NOMO-1 treated with DMSO at 0.1 percent for 48 hours (cell line): ENCODE data around the gene USPL1.
A peak's percentile ranks its signal among the peaks of the same experiment; 100 is the strongest.

Experiments
- DNase-seq: peaks from one replicate; lab custom pipeline; 2025; ENCODE audit not compliant: unreplicated experiment; lab: John Stamatoyannopoulos, UW

USPL1 gene

DNA sequence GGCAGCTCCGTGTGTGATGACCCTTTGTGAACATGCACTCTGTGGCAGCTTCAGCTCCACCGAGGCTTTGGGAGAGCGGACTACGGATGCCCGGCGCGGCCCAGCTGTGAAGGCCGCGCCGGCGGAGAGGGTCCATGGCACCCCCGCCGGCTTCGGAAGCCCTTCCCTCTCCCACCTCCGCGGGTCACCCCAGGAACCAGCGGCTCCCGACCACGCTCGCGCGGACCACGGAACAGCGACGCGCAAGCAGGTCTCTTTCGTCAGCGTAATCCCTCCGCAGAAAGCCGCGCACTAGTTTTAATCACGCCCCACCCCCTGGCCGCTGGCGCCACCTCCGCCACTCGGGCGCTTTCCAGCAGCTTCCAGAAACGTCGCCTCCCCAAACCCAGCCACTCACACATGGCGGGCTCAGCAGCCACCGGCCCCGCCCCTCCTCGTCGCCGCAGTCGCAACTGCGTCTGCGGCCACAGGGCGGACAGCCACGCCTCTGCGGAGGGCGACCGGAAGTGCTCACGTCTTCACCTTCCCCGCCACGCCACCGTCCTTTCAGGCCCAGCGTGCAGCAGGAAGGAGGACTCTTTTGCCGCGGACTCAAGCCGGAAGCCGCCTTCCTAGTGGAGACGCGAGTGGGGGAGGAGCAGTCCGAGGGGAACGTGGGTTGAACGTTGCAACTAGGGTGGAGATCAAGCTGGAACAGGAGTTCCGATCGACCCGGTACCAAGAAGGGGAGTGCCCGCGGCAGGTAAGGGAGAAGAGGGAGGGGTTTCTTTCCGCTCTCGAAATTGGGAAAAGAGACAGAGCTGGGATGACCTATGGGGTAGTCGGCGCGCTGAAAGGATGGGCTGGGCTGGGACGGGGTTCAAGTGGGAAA, at the start of gene USPL1:
Gene USPL1 (plus strand): TSS at position 606 of the 871 bp plus-strand sequence. CDS start 3,221 bp downstream, outside the sequence.
- peak; percentile 100 for DNase-seq

DNA sequence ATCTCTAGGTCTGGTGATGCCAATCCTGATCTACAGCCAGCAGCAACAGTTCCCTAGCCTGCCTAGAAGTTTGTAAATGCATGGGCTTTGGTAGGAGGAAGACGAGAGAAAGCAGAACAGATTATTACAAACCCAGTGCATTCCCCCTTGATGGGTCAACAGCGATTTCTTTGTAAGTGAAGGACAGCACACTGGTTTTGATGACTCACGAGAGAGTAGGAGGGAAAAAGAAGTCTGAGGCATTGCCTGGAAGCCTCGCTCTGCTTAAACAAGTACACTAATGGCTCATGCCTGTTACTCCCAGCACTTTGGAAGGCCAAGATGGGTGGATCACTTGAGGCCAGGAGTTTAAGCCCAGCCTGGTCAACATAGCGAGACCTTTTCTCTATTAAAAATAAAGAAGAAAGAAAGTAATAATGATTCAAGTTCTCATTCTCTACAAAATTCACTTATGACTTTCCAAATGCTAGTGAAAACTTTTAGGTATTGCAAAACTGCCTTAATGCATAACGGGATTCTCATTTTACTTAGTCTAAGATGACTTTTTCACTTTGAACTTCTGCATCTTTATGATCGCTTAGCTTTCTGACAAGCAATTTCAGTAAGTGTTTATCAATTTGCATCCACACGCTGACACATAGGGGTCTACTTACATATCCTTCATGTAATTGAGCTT, 47.7 kb upstream of the USPL1 start:
- peak; percentile 76 for DNase-seq

GRCh38 chr13:30570691-30571090, 47.0 kb upstream of the USPL1 start:
- DNase-seq = no peak

DNA sequence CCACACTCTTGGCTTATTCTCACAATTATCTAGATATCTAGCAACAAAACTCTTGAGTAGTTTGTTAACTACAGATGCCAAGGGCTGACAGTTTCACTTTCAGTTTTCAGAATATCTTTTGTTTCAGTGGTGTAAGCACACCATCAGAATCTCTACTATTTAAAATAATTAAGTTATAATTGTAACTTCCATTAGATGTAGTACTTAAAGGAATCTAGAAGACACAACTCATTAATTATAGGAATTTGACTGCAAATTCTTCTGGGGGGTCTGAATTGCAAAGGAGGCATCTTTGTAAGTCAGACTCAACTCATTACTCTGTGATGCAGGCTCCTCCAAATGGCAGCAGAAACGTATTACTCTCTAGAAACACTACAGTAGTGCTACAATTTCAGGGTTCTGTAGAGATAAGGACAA, 44.9 kb upstream of the USPL1 start:
- peak; percentile 63 for DNase-seq

DNA sequence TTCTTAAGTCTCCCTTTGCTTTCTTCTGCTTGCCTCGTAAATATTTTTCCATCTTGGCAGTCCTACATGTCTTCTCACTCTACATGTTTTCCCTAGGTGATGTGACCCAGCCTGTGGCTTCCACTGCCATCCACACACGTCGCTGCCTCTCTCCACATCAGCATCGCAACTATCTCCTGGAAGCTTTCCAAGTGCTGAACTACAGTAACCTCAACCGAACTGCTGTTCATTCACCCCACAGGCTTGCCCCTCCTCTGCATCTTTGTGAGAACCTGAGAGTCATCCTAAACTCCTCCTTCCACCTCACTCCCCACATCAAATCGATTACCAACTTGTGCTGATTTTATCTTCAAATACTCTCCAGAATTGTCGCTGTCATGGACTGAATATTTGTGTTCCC, 41.2 kb upstream of the USPL1 start:
- no peak for DNase-seq

GRCh38 chr13:30577401-30577852, 40.3 kb upstream of the USPL1 start:
- DNase-seq = peak; percentile 91

GRCh38 chr13:30580852-30581502, 36.7 kb upstream of the USPL1 start:
- no peak for DNase-seq

DNA sequence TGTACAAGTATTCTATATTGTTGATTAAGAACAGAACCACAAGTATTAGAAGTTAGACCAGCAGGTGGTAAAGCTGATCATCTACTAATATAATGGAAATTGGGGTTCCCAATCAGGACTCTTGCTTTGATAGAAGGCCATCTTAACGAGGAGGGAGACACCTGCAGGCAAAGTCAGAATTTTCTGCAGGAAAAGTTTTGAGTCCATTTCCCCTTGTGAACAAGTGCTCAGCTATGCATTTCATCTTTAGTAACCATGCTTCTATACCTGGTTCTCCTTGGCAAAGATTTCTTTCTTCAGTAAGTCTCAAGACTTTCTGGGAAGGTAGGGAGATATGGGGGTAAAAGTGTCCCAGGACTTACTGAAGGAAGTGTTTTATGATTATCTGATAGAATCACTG, 36.1 kb upstream of the USPL1 start:
- peak; percentile 26 for DNase-seq

DNA sequence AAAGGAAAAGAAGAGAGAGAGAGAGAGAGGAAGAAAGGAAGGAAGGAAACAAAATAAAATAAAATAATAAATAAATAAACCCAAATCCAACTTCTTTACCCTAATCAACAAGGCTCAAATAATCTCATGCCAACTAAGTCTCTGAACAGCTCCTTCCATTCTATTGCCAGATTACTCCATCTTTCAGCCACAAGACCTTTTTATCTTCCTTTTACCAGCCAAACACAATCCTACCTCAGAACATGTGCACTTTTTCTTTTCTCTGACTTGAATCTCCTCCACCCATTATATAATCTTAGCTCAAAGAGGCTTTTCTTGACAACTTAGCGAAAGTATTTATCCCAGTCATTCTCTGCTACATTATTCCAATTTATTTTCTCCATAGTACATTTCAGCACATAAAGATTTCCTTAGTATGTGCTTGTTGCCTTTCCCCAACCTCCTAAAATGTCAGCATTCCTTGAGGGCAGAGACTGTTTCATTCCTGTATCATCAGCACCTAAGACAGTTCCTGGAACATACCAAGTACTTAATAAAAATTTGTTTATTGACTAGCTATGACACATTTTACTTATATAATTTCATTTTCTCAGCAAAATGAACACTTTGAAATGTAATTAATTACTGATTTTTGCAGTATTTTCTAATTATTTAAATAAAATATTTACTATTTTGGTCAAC, 33.5 kb upstream of the USPL1 start:
- no peak for DNase-seq

GRCh38 chr13:30585748-30586262, 31.9 kb upstream of the USPL1 start:
- no peak for DNase-seq

DNA sequence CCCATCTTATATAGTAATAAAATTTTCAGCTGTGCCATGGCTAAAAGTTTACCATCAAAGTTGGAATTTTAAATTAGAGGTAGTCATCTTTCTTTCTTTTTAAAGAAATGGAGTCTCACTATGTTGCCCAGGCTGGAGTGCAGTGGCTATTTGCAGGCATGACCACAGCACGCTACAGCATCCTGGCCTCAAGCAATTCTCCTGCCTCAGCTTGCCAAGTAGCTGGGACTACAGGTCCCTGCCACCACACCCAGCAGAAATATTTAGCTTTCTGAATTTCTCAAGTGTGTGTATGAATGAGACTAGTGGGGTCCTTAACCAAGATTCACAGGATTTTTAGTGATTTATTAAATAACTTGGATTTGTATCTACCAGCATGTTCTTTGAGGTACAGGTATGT, 30.5 kb upstream of the USPL1 start:
- no peak for DNase-seq

DNA sequence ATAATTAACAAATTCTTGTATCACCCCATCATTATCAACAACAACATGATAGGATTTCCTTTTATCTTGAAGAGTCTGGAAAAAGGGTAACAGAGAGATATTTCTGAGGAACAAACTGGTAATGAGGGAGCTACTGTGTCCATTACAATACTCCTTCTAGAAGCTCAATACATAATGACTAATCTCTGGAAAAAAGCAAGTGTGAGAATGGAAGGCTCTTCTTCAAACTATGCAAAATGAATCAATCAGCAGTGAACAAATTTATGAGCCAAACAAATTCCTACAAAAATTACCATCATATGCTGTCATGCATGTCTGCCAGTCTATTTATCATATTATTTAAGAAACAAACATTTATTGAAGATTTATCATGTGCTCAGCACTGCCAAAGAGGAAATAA, 30.0 kb upstream of the USPL1 start:
- DNase-seq = no peak

GRCh38 chr13:30593001-30593400, 24.7 kb upstream of the USPL1 start:
- no peak for DNase-seq

- peak; percentile 39 for DNase-seq
Observed at GRCh38 chr13:30600496-30600895, 17.2 kb upstream of the USPL1 start.

GRCh38 chr13:30601836-30602235, 15.9 kb upstream of the USPL1 start:
- DNase-seq = no peak

- DNase-seq = no peak
Observed at GRCh38 chr13:30605052-30605451, 12.7 kb upstream of the USPL1 start.

GRCh38 chr13:30607186-30607585, 10.5 kb upstream of the USPL1 start:
- DNase-seq = peak; percentile 34

GRCh38 chr13:30607908-30608307, 9.8 kb upstream of the USPL1 start:
- DNase-seq = peak; percentile 33

DNA sequence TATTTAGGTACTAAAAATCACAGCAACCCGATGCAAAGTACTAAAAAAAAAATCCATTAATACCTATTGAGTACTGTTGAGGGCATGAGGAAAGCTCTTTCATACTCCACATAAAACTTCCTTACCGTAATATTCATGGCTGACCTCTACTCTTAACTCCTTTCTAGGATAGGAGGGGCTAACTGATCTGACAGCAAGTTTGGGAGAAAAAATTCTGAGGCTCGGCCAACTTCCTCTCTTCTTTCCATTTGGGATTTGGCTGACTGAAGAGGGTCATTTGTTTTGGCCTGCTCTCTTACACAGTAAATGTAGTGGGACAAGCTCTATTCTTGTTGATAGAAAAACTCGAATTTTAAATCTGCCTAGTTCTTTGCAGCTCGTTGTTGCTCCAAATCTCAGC, 9.4 kb upstream of the USPL1 start:
- no peak for DNase-seq

GRCh38 chr13:30610311-30610710, 7.4 kb upstream of the USPL1 start:
- DNase-seq = no peak

DNA sequence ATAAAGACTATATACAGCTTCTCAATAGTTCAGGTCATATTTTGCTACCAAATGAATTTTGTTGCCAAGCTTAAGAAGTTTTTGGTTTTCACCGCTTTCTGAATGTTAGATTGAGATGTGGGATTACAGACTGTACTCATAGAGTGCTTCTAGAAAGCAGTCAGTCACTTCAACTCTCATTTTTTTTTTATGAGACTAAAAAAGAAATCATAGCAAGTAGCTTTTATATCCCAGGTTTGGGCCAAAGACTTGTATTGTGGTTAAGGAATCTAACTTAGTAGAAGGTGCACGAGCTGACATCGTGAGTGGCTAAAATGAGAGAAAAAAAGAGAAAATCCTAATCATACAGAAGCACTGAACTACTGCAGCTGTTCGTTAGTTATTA, 2.2 kb upstream of the USPL1 start:
- no peak for DNase-seq
